Dendritic cell treated with granulocyte-macrophage colony-stimulating factor and Interleukin-4, amounts not matched to agents 40 ng/mL and 50 ng/mL, for 4 days (primary cell): ENCODE data around the gene C2CD4D.
"Not testable (repeated sequence)": the region's sequence is repeated elsewhere in the genome, so short reads cannot be mapped to it uniquely, and the experiment has no call there.

Experiments used
- H3K27ac Mint-ChIP-seq: one replicate; pipeline ENCODE4 v1.8.0; 2022; ENCODE audit warnings: mild to moderate bottlenecking, mixed read lengths
- H3K27me3 Mint-ChIP-seq: one replicate; pipeline ENCODE4 v1.8.0; 2022; ENCODE audit warnings: mild to moderate bottlenecking, mixed read lengths
- H3K36me3 Mint-ChIP-seq: one replicate; pipeline ENCODE4 v1.8.0; 2022; ENCODE audit warnings: low read depth, mixed read lengths
- H3K4me1 Mint-ChIP-seq: one replicate; pipeline ENCODE4 v1.8.0; 2022; ENCODE audit warnings: low read depth, mixed read lengths
- H3K4me3 Mint-ChIP-seq: one replicate; pipeline ENCODE4 v1.8.0; 2022; ENCODE audit warnings: mild to moderate bottlenecking, moderate library complexity, mixed read lengths
- H3K9me3 Mint-ChIP-seq: one replicate; pipeline ENCODE4 v1.8.0; 2022; ENCODE audit warnings: mixed read lengths
- intact Hi-C: fragments of 100-400 bp; cut with micrococcal nuclease; formaldehyde crosslinking; loops from one replicate; pipeline ENCODE4 v1.15.0; 2022

The C2CD4D gene

DNA sequence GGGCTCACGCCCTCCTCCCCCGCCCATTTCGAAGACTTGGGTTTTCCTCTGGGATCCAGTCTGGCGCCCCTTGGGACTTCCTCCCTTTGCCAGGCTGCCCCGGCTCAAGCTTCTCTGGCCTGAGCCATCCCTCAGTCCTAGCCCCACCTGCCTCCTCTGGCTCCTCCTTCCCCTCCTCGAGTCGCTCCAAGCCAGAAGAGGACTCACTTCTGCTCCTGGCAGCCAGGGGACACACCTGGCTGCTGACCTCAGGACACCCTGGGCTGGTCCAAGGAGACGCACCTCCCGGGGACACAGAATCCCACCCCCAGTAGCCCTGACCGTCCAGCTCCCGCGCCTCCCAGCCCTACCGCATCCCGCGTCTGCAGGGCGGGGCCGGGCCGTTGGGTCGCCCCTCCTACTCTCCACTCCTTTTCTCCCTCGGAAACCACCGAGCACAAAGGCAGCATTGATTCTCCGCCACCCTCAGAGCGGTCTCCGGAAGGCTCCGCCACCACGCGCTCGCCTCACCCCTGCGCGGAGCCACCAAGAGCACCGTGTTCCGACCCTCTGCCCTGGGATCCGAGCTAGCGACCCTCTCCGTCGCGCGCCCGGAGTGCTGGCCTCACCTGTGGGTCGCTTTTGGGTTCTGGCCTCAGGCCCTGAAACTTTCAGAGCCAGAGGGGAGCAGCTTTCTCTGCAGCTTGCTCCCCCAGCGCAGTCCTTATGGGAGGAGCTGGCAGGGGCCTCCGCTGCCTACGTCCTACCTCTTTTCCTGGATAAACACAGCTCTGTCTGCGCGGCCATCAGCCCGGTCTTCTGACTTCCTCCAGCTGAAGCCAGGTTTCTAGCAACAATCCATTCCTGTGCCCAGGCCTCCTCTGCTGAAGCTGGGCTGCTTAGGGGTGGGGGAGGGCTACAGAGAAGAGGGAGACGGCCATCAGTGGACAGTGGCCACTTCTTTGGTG is at the start of gene C2CD4D:
C2CD4D (minus strand) TSS at position 364 of the 947 bp plus-strand sequence. CDS start 831 bp downstream, outside the sequence.
- H3K27ac Mint-ChIP-seq = no peak within 1 kb of the TSS
- H3K27me3 Mint-ChIP-seq = peaks cover 65% of the 10 kb centered on the region
- H3K9me3 Mint-ChIP-seq = no peaks in the 10 kb centered on the region
- peaks cover 38% of the 10 kb centered on the region for H3K4me1 Mint-ChIP-seq
- H3K36me3 Mint-ChIP-seq = no peaks in the 10 kb centered on the region
- intact Hi-C loops = loop anchor here (10.0 kb wide), 2 partner anchors 75 to 395 kb away; partner anchors contain the start of gene MRPL9
- H3K4me3 Mint-ChIP-seq = peak within 1 kb of the TSS; percentile 63

DNA sequence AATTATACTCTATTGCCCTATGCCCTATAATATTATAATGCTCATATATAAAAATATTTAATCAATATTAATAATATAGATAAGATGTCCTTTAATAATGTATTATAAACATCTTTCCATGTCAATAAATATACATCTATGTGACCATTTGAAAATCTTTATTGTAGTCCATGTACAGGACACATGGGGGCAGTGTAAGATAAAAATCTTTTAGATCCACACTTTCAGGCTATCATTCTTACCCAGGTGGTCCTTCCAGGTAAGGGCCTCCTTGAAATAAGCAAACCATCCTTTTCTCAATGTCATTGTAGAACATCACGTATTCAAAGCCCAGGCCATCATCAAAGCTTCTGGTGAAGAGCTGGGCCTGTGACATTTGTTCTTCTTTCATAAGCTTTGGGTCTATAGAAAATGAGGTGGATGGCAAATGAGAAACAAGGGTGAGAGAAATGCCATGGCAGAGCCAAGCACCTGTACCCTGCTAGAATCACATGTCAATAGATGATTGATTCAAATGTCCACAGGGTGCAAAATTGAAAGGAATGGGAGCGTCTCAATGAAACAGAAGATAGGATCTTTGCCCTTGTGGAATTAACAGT is 49.5 kb upstream of the C2CD4D start:
- no peaks in the 10 kb centered on the region for H3K27me3 Mint-ChIP-seq
- H3K4me1 Mint-ChIP-seq = peaks cover 7% of the 10 kb centered on the region
- intact Hi-C loops = loop anchor here (1.0 kb wide), 1 partner anchor 112 kb away; no protein-coding TSS in a partner anchor
- H3K27ac Mint-ChIP-seq = no peak overlapping the region
- H3K36me3 Mint-ChIP-seq = peaks cover 32% of the 10 kb centered on the region
- H3K9me3 Mint-ChIP-seq = no peaks in the 10 kb centered on the region
- H3K4me3 Mint-ChIP-seq = no peak overlapping the region

DNA sequence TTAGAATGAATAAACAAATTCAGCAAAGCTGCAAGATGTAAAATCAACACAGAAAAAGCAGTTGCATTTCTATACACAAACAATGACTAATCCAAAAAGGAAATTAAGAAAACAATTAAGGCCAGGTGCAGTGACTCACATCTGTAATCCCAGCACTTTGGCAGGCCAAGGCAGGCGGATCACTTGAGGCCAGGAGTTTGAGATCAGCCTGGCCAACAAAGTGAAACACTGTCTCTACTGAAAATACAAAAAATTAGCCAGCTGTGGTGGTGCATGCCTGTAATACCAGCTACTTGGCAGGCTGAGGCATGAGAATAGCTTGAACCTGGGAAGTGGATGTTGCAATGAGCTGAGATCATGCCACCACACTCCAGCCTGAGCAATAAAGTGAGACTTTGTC is 47.4 kb upstream of the C2CD4D start:
- Mint-ChIP-seq H3K27ac (no peak overlapping the region), H3K4me3 (no peak overlapping the region), H3K27me3 (no peaks in the 10 kb centered on the region), H3K36me3 (peaks cover 21% of the 10 kb centered on the region), H3K9me3 (peaks cover 9% of the 10 kb centered on the region), H3K4me1 (peaks cover 5% of the 10 kb centered on the region)
- intact Hi-C loops = no loop called here

DNA sequence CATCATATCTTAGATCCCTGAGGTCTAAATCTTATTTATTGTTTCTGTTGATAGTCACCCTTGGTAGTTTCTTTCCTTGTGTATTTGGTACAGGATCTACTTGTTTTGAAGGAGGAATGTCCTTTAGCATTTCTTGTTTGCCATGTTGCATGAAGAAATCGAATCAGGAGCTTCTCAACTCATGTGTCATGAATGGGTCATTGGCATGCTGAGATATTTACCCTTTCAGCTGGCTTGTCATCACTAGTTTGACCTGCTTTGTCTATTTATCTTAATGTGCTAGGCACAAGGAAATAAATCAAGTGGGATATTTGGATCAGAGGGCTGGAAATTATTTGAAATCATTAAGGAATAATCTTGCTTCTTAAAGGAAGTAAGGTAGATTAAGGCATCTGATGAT is 45.9 kb upstream of the C2CD4D start:
- intact Hi-C loops = no loop called here
- Mint-ChIP-seq H3K27ac (no peak overlapping the region), H3K36me3 (peaks cover 13% of the 10 kb centered on the region), H3K27me3 (no peaks in the 10 kb centered on the region), H3K4me1 (no peaks in the 10 kb centered on the region), H3K4me3 (no peak overlapping the region), H3K9me3 (peaks cover 9% of the 10 kb centered on the region)

DNA sequence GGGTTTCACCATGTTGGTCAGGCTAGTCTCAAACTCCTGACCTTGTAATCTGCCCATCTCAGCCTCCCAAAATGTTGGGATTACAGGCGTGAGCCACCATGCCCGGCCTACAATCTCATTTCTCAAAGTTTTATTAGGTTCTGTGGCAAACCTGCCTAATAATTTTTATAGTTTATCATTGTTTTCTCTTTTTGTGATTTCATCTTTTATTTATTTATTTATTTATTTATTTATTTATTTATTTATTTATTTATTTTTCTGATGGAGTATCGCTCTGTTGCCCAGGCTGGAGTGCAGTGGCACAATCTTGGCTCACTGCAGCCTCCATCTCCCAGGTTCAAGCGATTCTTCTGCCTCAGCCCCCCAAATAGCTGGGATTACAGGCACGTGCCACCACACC is 45.3 kb upstream of the C2CD4D start:
- H3K27ac Mint-ChIP-seq, H3K9me3 Mint-ChIP-seq, intact Hi-C loops, H3K27me3 Mint-ChIP-seq, H3K4me3 Mint-ChIP-seq, H3K4me1 Mint-ChIP-seq: not testable (repeated sequence)
- peaks cover 13% of the 10 kb centered on the region for H3K36me3 Mint-ChIP-seq

DNA sequence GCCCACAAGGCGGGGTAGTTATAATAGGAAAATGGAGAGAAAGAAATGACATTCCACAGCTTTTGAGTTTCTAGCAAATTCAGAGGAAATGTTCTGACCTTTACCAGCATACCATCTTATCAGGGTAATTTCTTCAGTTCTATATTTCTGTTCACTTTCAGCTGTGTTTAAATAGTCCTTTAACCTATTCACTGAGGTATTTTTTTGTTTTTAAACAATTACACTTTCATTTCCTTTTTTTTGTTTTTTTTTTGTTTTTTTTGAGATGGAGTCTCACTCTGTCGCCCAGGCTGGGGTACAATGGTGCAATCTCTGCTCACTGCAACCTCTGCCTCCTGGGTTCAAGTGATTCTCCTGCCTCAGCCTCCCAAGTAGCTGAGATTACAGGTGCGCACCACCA is 44.8 kb upstream of the C2CD4D start:
- H3K27ac Mint-ChIP-seq, H3K9me3 Mint-ChIP-seq, H3K27me3 Mint-ChIP-seq, H3K4me1 Mint-ChIP-seq, H3K4me3 Mint-ChIP-seq, intact Hi-C loops: not testable (repeated sequence)
- H3K36me3 Mint-ChIP-seq = peaks cover 13% of the 10 kb centered on the region

DNA sequence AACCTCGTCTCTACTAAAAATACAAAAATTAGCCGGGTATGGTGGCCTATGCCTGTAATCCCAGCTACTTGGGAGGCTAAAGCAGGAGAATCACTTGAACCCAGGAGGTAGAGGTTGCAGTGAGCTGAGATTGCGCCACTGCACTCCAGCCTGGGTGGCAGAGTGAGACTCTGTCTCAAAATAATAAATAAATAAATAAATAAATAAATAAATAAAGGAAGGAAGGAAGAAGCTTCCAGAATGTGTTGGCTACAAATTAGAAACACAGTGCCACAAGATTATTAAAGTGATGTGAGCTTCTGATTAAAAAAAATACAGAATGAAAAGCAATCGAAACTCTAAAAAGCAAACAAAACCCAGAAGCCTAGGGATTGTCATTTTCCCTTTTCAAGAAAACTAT is 44.3 kb upstream of the C2CD4D start:
- H3K9me3 Mint-ChIP-seq, H3K4me1 Mint-ChIP-seq, H3K27me3 Mint-ChIP-seq, H3K4me3 Mint-ChIP-seq, intact Hi-C loops, H3K27ac Mint-ChIP-seq: not testable (repeated sequence)
- H3K36me3 Mint-ChIP-seq = peaks cover 13% of the 10 kb centered on the region

DNA sequence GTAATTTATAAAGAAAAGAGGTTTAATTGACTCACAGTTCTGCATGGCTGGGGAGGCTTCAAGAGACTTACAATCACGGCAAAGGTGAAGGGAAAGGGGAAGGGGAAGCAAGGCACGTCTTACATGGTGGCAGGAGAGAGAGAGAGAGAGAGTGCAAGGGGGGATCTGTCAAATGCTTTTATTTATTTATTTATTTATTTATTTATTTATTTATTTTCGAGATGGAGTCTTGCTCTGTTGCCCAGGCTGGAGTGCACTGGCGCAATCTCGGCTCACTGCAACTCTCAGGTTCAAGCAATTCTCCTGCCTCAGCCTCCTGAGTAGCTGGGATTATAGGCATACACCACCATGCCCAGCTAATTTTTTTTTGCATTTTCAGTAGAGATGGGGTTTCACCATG is 43.3 kb upstream of the C2CD4D start:
- peaks cover 13% of the 10 kb centered on the region for H3K36me3 Mint-ChIP-seq
- H3K4me3 Mint-ChIP-seq, intact Hi-C loops: not testable (repeated sequence)

DNA sequence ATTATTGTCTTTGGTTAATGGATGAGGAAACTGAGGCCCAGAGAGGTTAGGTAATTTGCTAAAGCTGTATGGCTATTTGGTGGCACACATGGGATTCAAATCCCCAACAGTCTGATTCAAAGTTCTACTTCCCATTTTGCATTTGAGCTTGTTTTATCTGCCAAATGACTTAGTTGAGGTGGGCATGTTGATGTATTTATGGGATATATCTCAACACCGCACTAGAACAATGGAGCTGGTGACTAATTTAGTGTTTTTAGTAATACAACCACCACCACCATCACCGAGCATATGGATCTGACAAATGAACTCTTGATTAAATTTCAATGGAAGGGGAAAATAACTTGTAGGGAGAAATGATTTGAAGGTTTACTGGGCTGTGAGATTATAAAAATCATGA is 42.8 kb upstream of the C2CD4D start:
- H3K4me1 Mint-ChIP-seq = no peaks in the 10 kb centered on the region
- peaks cover 13% of the 10 kb centered on the region for H3K36me3 Mint-ChIP-seq
- H3K27me3 Mint-ChIP-seq = no peaks in the 10 kb centered on the region
- no peak overlapping the region for H3K27ac Mint-ChIP-seq
- intact Hi-C loops = no loop called here
- peaks cover 9% of the 10 kb centered on the region for H3K9me3 Mint-ChIP-seq
- H3K4me3 Mint-ChIP-seq = no peak overlapping the region

More for the DNA sequence above, 43.3 kb upstream of the C2CD4D start:
- H3K9me3 Mint-ChIP-seq, H3K27me3 Mint-ChIP-seq, H3K27ac Mint-ChIP-seq, H3K4me1 Mint-ChIP-seq: not testable (repeated sequence)

DNA sequence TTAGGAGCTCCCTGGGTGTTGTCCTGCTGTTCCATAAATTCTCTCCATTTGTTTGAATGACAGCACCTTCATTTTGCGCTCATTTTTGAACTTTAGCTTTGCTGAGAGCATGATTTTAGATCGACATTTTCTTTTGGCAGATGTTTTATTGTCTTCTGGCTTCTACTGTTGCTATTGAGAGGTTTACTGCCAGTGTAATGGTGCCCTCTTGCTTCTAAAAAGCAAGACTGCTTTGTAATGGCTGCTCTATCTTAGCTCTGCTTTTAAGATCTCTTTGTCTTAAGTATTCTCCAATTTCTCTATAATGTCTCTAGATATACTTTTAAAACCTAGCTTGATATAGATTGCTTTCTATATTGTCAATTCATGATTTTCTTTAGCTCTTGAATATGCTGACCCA is 41.9 kb upstream of the C2CD4D start:
- H3K9me3 Mint-ChIP-seq = peaks cover 9% of the 10 kb centered on the region
- intact Hi-C loops = no loop called here
- H3K27ac Mint-ChIP-seq = no peak overlapping the region
- no peaks in the 10 kb centered on the region for H3K27me3 Mint-ChIP-seq
- H3K4me1 Mint-ChIP-seq = no peaks in the 10 kb centered on the region
- no peak overlapping the region for H3K4me3 Mint-ChIP-seq
- peaks cover 7% of the 10 kb centered on the region for H3K36me3 Mint-ChIP-seq

DNA sequence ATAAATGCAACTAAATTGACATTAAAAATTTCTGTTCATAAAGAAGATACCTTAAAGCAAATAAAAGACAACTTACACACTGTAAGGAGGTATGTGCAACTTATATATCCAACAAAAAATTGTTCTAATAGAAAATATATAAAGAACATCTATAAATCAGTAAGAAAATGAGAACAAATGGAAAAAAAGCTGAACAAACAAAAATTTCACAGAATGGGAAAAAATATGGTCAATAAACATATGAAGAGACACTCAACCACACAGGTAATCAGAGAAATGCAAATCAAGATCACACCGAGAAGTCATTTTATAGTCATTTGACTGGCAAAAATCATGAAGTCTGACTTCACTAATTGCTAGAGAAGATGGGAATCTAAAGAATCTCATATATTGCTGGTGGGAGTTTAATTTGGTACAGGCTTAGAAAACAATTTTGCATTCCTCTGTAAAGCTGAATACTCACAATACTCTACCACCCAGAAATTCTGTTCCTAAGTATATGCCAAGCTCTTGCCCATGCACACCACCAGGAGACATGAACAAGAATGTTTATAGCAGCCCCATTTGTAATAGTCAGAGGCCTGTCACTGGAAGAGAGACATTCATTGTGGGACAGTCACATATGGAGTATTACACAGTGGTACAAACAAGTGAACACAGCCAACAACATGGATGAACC is 35.9 kb upstream of the C2CD4D start:
- H3K27me3 Mint-ChIP-seq = no peaks in the 10 kb centered on the region
- H3K36me3 Mint-ChIP-seq = peaks cover 10% of the 10 kb centered on the region
- H3K27ac Mint-ChIP-seq = no peak overlapping the region
- peaks cover 9% of the 10 kb centered on the region for H3K4me1 Mint-ChIP-seq
- intact Hi-C loops = no loop called here
- no peak overlapping the region for H3K4me3 Mint-ChIP-seq
- H3K9me3 Mint-ChIP-seq = no peaks in the 10 kb centered on the region

DNA sequence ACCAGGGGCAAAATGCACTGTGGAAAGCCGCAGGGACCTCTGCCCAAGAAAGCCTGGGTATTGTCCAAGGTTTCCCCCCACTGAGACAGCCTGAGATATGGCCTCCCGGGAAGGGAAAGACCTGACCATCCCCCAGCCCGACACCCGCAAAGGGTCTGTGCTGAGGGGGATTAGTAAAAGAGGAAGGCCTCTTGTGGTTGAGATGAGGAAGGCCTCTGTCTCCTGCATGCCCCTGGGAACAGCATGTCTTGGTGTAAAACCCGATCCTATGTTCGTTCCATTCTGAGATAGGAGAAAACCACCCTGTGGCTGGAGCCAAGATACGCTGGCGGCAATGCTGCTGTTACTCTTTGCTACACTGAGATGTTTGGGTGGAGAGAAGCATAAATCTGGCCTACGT is 33.2 kb upstream of the C2CD4D start:
- peak overlapping the region; percentile 1 for H3K27ac Mint-ChIP-seq
- H3K4me1 Mint-ChIP-seq = peaks cover 17% of the 10 kb centered on the region
- intact Hi-C loops, H3K4me3 Mint-ChIP-seq, H3K36me3 Mint-ChIP-seq, H3K27me3 Mint-ChIP-seq, H3K9me3 Mint-ChIP-seq: not testable (repeated sequence)

DNA sequence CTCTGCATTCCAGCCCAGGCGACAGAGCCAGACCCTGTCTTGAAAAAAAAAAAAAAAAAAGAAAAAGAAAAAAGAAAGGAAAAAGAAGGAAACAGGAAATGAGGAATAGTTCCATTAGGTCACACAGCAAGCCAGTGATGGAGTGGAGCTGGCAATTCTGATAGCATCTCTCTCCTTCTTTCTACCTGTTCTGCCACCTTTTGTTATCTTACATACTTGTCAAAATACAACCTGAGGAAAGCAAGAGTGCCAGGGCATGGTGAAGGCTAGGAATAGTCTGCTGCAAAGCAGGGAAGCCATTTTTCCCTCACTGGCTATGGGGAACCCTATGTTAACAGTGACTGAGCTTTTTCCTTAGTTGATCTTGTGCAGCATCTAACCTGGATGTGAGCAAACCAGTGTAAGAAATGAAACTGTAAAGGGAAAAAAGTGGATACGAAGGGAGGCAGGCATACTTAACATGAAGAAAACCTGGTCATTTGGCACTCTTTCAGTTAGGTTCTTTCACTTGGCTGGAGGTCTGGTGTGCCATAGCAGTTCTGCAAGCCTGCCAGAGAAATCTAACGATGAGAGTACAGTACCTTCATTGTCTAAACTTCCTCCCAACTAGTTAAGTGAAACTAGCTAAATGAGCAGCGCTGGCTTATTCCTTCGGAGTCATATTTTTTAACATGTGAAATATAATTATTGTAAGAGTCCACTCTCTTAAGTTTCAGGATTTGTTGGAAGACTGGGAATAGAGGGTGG is 31.8 kb upstream of the C2CD4D start:
- Mint-ChIP-seq H3K4me3 (no peak overlapping the region), H3K9me3 (no peaks in the 10 kb centered on the region), H3K36me3 (peaks cover 10% of the 10 kb centered on the region), H3K4me1 (peaks cover 25% of the 10 kb centered on the region), H3K27me3 (no peaks in the 10 kb centered on the region), H3K27ac (no peak overlapping the region)
- intact Hi-C loops = no loop called here
